HepG2 (cell line): Measurements from ENCODE around the gene ZNF513. TPM values are rescaled to one million over a fixed set of nuclear protein-coding genes. Genes with fewer than 3 reads are reported as not detected.

Experiments used
- ARID3A ChIP-seq: IDR thresholded peaks from 2 replicates; pipeline ENCODE4 v1.6.1; 2012; ENCODE audit warnings: low read depth, low read length, improper control_type of control experiment
- ARID5B ChIP-seq: IDR thresholded peaks from 2 replicates; pipeline ENCODE4 v1.4.0; 2020; ENCODE audit warnings: mild to moderate bottlenecking, missing genetic modification reagents
- CENPT ChIP-seq: sonication (generic); formaldehyde crosslinking; IDR thresholded peaks from 2 replicates; pipeline ENCODE4 v1.8.0; 2022; ENCODE audit warnings: low read depth, mild to moderate bottlenecking, moderate library complexity, missing genetic modification reagents
- DR1 ChIP-seq: sonication (generic); formaldehyde crosslinking; IDR thresholded peaks from 2 replicates; pipeline ENCODE4 v1.8.0; 2021; ENCODE audit warnings: mild to moderate bottlenecking, missing genetic modification reagents, inconsistent platforms
- FOXO4 ChIP-seq: sonication (generic); formaldehyde crosslinking; conservative IDR thresholded peaks from 2 replicates; pipeline ENCODE4 v1.8.1; 2023; ENCODE audit warnings: missing genetic modification reagents
- FUBP1 ChIP-seq: sonication (generic); formaldehyde crosslinking; IDR thresholded peaks from 2 replicates; pipeline ENCODE4 v1.5.1; 2020; ENCODE audit warnings: missing genetic modification reagents, mild to moderate bottlenecking, borderline replicate concordance
- KLF12 ChIP-seq: sonication (generic); formaldehyde crosslinking; IDR thresholded peaks from 2 replicates; pipeline ENCODE4 v1.4.0; 2020; ENCODE audit warnings: missing genetic modification reagents, borderline replicate concordance
- NR2F6 ChIP-seq, 2 experiments: IDR thresholded peaks; 2 replicates each; pipeline ENCODE4 v1.6.1; 2016; ENCODE audit warnings: antibody characterized with exemption in 1 of 2, mild to moderate bottlenecking in 1 of 2
- NRL ChIP-seq: sonication (generic); formaldehyde crosslinking; IDR thresholded peaks from 2 replicates; pipeline ENCODE4 v1.5.0; 2020; ENCODE audit warnings: missing genetic modification reagents, mild to moderate bottlenecking, moderate library complexity, borderline replicate concordance
- PAF1 ChIP-seq: IDR thresholded peaks from 2 replicates; pipeline ENCODE4 v1.6.1; 2016; ENCODE audit warnings: missing genetic modification reagents, missing compliant biosample characterization
- PCBP1 ChIP-seq: fragments of 200-400 bp; formaldehyde crosslinking; IDR thresholded peaks from 2 replicates; pipeline ENCODE4 v1.6.1; 2017; ENCODE audit warnings: mild to moderate bottlenecking, low read depth, low read length, borderline replicate concordance
- PPARG ChIP-seq: conservative IDR thresholded peaks from 2 replicates; pipeline ENCODE4 v1.6.1; 2016; ENCODE audit warnings: missing biosample characterization, missing genetic modification reagents
- RARA ChIP-seq: IDR thresholded peaks from 2 replicates; pipeline ENCODE4 v1.6.1; 2016; ENCODE audit warnings: missing genetic modification reagents, missing compliant biosample characterization
- RFXAP ChIP-seq: sonication (generic); formaldehyde crosslinking; IDR thresholded peaks from 2 replicates; pipeline ENCODE4 v1.4.0; 2020; ENCODE audit warnings: missing genetic modification reagents, borderline replicate concordance
- ZFP41 ChIP-seq: sonication (generic); formaldehyde crosslinking; IDR thresholded peaks from 2 replicates; pipeline ENCODE4 v1.4.0; 2020; ENCODE audit warnings: mild to moderate bottlenecking, missing genetic modification reagents, borderline replicate concordance
- ZNF33A ChIP-seq: sonication (generic); formaldehyde crosslinking; IDR thresholded peaks from 2 replicates; pipeline ENCODE4 v1.5.1; 2020; ENCODE audit warnings: missing genetic modification reagents, mild to moderate bottlenecking, moderate library complexity, borderline replicate concordance
- ZNF510 ChIP-seq: sonication (generic); formaldehyde crosslinking; IDR thresholded peaks from 2 replicates; pipeline ENCODE4 v1.4.0; 2020; ENCODE audit warnings: low read depth, mild to moderate bottlenecking, missing genetic modification reagents
- ZNF790 ChIP-seq: sonication (generic); formaldehyde crosslinking; IDR thresholded peaks from 2 replicates; pipeline ENCODE4 v1.8.0; 2022; ENCODE audit warnings: missing genetic modification reagents, mild to moderate bottlenecking, borderline replicate concordance
- ZSCAN9 ChIP-seq: IDR thresholded peaks from 2 replicates; pipeline ENCODE4 v1.6.1; 2016; ENCODE audit warnings: borderline replicate concordance
- polyA plus RNA-seq, 8 experiments: library from polyadenylated mRNA; depleted of rRNA in 3 of 8; stranded (reverse) in 7 of 8; unstranded in 1 of 8; fragments of >200 nt; fragmentation: Illumina TruSeq in 4 of 8; extraction: Trizol in 4 of 8; gene quantifications; 2 replicates each; pipeline versions ENCODE4 v1.2.1 to v1.2.3, GENCODE V29; 2011 to 2016; ENCODE audit warnings: low read depth in 4 of 8, missing spikeins in 1 of 8, mixed read lengths in 1 of 8; ENCODE audit not compliant: insufficient read depth in 1 of 8
- total RNA-seq, 5 experiments: library from RNA; depleted of rRNA; stranded (reverse); fragments of >200 nt; fragmentation: Illumina TruSeq; extraction: Trizol; gene quantifications; 2 replicates each; pipeline ENCODE4 v1.2.3, GENCODE V29; 2016; ENCODE audit warnings: low read depth in 1 of 5

ZNF513 gene
- total and polyA plus RNA-seq, 2 of the 13 experiments (the other 11 are each of a cell fraction or from before 2014, with no cell fraction given) = 4.9 to 6.3 TPM

GRCh38 chr2:27356382-27357181, 24.0 kb downstream of the ZNF513 start, which contains the start of gene GTF3C2 (continued):
- TF ChIP-seq ZNF790 (CRISPR knock-in tag) (peak; percentile 90), PAF1 (CRISPR knock-in tag) (no peak; the same call in 1 of the 2 replicates), ZNF510 (CRISPR knock-in tag) (peak; percentile 82), RARA (CRISPR knock-in tag) (peak; percentile 29; the same call in 1 of the 2 replicates), DR1 (CRISPR knock-in tag) (no peak; the same call in 1 of the 2 replicates), NR2F6 (IDR thresholded peaks at IDR 0.05) (peak; percentile 49; the same call in 1 of the 2 replicates), NR2F6 (CRISPR knock-in tag; IDR thresholded peaks at IDR 0.05) (peak; percentile 40), ZFP41 (CRISPR knock-in tag) (peak; percentile 54), ARID3A (no peak), ARID5B (CRISPR knock-in tag) (peak; percentile 35; the same call in 1 of the 2 replicates), ZSCAN9 (peak; percentile 93; the same call in 1 of the 2 replicates), PPARG (no peak; the same call in 1 of the 2 replicates), PCBP1 (peak; percentile 92; the same call in 1 of the 2 replicates), FOXO4 (CRISPR knock-in tag) (0 out of 2 replicates have a peak, but pooled peaks have one; percentile 89), ZNF33A (peak; percentile 48; the same call in 1 of the 2 replicates), CENPT (CRISPR knock-in tag) (no peak), RFXAP (CRISPR knock-in tag) (peak; percentile 67), NRL (peak; percentile 67; the same call in 1 of the 2 replicates), FUBP1 (no peak), KLF12 (CRISPR knock-in tag) (0 out of 2 replicates have a peak, but pooled peaks have one; percentile 59)
